OCI-LY3 (cell line): ENCODE measurements around the gene TBX1.

ENCODE experiments used
- CTCF ChIP-seq: fragments of 200-600, 300-600 bp; sonication (generic); IDR thresholded peaks from 2 replicates; pipeline ENCODE4 v1.5.1; 2014; ENCODE audit warnings: antibody characterized with exemption, low read length, low read depth
- EZH2phosphoT487 ChIP-seq: fragments of 200-600 bp; shearing (Covaris generic); IDR thresholded peaks from 2 replicates; pipeline ENCODE4 v1.6.1; 2018; ENCODE audit warnings: antibody characterized with exemption, mixed run types, low read depth

DNA sequence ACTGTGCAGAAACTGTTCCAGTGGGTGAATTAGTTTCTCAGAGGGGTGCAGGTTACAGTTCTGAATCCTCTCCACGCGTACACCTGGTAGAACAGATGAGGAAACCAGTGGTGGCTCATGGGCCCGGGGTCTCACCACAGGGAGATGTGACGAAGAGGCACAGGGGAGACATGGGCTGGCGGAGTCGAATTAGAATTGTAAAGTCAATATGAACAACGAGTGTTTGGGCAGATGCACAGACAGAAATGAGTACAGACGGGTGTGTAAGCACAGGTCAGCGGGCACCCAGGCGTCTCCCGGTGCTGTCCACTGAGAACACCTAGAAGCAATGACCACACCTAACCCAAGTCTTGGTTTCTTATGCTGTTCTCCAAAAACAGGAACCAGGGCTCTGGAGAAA lies 52.3 kb downstream of the TBX1 start:
- TF ChIP-seq CTCF (no peak), EZH2phosphoT487 (no peak)
